ENCODE results near the gene PGAP2. TPM values are rescaled to one million over a fixed set of nuclear protein-coding genes. Genes with fewer than 3 reads are reported as not detected.

PGAP2 gene
- total and polyA plus RNA-seq, 2 of the 13 experiments (the other 11 are each of a cell fraction or from before 2014, with no cell fraction given) = 21.5 to 47.8 TPM

DNA sequence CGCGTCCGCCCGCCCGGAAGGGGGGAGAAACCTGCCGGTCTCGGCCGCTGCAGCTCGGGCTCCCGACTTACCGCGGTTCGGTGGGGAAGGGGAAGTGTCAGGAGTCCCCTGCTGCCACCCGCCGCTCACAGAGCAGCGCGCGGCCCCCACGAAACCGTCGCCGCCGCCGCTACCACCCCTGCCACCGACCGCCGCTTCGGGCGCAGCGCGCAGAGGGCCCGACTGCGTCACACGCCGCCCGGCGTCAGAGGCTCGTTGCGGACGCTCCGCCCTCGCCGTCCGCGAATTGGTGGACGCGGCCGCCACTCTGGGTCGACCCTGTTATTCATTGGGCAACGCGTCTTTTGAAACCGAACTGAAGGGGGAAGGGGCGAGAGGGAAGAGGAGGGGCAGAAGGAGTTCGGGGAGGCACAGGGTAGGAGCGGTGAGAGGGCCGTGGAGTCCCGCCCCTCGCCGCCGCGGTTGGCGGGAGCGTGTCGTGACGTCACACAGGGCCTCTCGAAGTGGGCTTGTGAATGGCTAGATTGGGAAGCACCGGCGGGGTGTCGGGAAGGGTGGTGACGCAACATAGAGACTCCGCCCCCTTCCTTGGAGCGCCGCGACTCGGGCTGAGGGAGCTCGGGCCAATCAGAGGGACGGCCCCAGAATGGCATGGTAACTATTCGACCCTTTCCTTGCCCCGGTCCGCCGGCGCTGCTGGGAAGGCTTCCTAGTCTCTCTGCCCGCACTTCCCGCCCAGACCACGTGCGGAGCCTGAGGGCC is 10.8 kb upstream of the PGAP2 start, which contains the start of gene NUP98 (continued):
- TF ChIP-seq, protein P1, sequence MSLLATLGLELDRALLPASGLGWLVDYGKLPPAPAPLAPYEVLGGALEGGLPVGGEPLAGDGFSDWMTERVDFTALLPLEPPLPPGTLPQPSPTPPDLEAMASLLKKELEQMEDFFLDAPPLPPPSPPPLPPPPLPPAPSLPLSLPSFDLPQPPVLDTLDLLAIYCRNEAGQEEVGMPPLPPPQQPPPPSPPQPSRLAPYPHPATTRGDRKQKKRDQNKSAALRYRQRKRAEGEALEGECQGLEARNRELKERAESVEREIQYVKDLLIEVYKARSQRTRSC (CRISPR knock-in tag; IDR thresholded peaks at IDR 0.05; ENCODE audit: low read depth) = peak; percentile 89; the same call in 1 of the 2 replicates
- peak; percentile 84 for TF ChIP-seq KMT2B (CRISPR knock-in tag; IDR thresholded peaks at IDR 0.05)
- peak; percentile 32; the same call in 1 of the 2 replicates for TF ChIP-seq ZNF790 (CRISPR knock-in tag; IDR thresholded peaks at IDR 0.05; ENCODE audit: borderline replicate concordance)
- TF ChIP-seq, protein P2, sequence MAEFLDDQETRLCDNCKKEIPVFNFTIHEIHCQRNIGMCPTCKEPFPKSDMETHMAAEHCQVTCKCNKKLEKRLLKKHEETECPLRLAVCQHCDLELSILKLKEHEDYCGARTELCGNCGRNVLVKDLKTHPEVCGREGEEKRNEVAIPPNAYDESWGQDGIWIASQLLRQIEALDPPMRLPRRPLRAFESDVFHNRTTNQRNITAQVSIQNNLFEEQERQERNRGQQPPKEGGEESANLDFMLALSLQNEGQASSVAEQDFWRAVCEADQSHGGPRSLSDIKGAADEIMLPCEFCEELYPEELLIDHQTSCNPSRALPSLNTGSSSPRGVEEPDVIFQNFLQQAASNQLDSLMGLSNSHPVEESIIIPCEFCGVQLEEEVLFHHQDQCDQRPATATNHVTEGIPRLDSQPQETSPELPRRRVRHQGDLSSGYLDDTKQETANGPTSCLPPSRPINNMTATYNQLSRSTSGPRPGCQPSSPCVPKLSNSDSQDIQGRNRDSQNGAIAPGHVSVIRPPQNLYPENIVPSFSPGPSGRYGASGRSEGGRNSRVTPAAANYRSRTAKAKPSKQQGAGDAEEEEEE (CRISPR knock-in tag; IDR thresholded peaks at IDR 0.05; ENCODE audit: borderline replicate concordance) = no peak
- no peak for TF ChIP-seq ZNF577 (CRISPR knock-in tag; IDR thresholded peaks at IDR 0.05; ENCODE audit: borderline replicate concordance, low read depth)
- TF ChIP-seq PHF21A (CRISPR knock-in tag; IDR thresholded peaks at IDR 0.05) = peak; percentile 61; the same call in 1 of the 2 replicates
- TF ChIP-seq ZNF703 (CRISPR knock-in tag; IDR thresholded peaks at IDR 0.05; ENCODE audit: borderline replicate concordance) = peak; percentile 46; the same call in 1 of the 2 replicates
- no peak for TF ChIP-seq GPN1 (CRISPR knock-in tag; IDR thresholded peaks at IDR 0.05; ENCODE audit: borderline replicate concordance)
- TF ChIP-seq, protein P3, sequence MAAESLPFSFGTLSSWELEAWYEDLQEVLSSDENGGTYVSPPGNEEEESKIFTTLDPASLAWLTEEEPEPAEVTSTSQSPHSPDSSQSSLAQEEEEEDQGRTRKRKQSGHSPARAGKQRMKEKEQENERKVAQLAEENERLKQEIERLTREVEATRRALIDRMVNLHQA (CRISPR knock-in tag; IDR thresholded peaks at IDR 0.05) = no peak
- TF ChIP-seq, protein P4, sequence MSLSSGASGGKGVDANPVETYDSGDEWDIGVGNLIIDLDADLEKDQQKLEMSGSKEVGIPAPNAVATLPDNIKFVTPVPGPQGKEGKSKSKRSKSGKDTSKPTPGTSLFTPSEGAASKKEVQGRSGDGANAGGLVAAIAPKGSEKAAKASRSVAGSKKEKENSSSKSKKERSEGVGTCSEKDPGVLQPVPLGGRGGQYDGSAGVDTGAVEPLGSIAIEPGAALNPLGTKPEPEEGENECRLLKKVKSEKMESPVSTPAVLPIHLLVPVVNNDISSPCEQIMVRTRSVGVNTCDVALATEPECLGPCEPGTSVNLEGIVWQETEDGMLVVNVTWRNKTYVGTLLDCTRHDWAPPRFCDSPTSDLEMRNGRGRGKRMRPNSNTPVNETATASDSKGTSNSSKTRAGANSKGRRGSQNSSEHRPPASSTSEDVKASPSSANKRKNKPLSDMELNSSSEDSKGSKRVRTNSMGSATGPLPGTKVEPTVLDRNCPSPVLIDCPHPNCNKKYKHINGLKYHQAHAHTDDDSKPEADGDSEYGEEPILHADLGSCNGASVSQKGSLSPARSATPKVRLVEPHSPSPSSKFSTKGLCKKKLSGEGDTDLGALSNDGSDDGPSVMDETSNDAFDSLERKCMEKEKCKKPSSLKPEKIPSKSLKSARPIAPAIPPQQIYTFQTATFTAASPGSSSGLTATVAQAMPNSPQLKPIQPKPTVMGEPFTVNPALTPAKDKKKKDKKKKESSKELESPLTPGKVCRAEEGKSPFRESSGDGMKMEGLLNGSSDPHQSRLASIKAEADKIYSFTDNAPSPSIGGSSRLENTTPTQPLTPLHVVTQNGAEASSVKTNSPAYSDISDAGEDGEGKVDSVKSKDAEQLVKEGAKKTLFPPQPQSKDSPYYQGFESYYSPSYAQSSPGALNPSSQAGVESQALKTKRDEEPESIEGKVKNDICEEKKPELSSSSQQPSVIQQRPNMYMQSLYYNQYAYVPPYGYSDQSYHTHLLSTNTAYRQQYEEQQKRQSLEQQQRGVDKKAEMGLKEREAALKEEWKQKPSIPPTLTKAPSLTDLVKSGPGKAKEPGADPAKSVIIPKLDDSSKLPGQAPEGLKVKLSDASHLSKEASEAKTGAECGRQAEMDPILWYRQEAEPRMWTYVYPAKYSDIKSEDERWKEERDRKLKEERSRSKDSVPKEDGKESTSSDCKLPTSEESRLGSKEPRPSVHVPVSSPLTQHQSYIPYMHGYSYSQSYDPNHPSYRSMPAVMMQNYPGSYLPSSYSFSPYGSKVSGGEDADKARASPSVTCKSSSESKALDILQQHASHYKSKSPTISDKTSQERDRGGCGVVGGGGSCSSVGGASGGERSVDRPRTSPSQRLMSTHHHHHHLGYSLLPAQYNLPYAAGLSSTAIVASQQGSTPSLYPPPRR (CRISPR knock-in tag; IDR thresholded peaks at IDR 0.05; ENCODE audit: borderline replicate concordance) = peak; percentile 65; the same call in 1 of the 2 replicates
- peak; percentile 37; the same call in 1 of the 2 replicates for TF ChIP-seq TBX3 (IDR thresholded peaks at IDR 0.05; ENCODE audit: borderline replicate concordance)
- TF ChIP-seq KLF16 (CRISPR knock-in tag; IDR thresholded peaks at IDR 0.05) = no peak; a peak in 1 of 4 replicates
- 0 out of 2 replicates have a peak, but pooled peaks have one; percentile 40 for TF ChIP-seq ETV5 (CRISPR knock-in tag; IDR thresholded peaks at IDR 0.05; ENCODE audit: borderline replicate concordance)
- TF ChIP-seq, protein P5, sequence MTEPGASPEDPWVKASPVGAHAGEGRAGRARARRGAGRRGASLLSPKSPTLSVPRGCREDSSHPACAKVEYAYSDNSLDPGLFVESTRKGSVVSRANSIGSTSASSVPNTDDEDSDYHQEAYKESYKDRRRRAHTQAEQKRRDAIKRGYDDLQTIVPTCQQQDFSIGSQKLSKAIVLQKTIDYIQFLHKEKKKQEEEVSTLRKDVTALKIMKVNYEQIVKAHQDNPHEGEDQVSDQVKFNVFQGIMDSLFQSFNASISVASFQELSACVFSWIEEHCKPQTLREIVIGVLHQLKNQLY (CRISPR knock-in tag; IDR thresholded peaks at IDR 0.05) = no peak
- TF ChIP-seq, protein P6, sequence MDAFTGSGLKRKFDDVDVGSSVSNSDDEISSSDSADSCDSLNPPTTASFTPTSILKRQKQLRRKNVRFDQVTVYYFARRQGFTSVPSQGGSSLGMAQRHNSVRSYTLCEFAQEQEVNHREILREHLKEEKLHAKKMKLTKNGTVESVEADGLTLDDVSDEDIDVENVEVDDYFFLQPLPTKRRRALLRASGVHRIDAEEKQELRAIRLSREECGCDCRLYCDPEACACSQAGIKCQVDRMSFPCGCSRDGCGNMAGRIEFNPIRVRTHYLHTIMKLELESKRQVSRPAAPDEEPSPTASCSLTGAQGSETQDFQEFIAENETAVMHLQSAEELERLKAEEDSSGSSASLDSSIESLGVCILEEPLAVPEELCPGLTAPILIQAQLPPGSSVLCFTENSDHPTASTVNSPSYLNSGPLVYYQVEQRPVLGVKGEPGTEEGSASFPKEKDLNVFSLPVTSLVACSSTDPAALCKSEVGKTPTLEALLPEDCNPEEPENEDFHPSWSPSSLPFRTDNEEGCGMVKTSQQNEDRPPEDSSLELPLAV (CRISPR knock-in tag; conservative IDR thresholded peaks at IDR 0.05; ENCODE audit: low read depth) = 0 out of 2 replicates have a peak, but pooled peaks have one; percentile 20
- no peak for TF ChIP-seq ATM (IDR thresholded peaks at IDR 0.05; ENCODE audit: borderline replicate concordance)

Measured in HepG2 (cell line).